K562 (cell line): Measurements from ENCODE around the gene DDIT3. TPM values are rescaled to one million over a fixed set of nuclear protein-coding genes. Genes with fewer than 3 reads are reported as not detected.

Experiments
- ATF3 ChIP-seq, 2 experiments: fragments of 450-650 bp in 1 of 2; sonication (generic) in 1 of 2; formaldehyde crosslinking in 1 of 2; IDR thresholded peaks in 1 of 2; conservative IDR thresholded peaks in 1 of 2; 2 replicates each; pipeline versions ENCODE4 v1.6.1 to v1.8.1; 2016 to 2023; ENCODE audit warnings: mild to moderate bottlenecking in 2 of 2, moderate library complexity in 2 of 2, inconsistent platforms in 1 of 2, missing genetic modification reagents in 1 of 2
- CBFA2T3 ChIP-seq: fragments of 450-650 bp; IDR thresholded peaks from 2 replicates; pipeline ENCODE4 v1.6.1; 2017
- GABPA ChIP-seq: fragments of 200-800 bp; sonication (Bioruptor generic); conservative IDR thresholded peaks from 2 replicates; pipeline ENCODE4 v1.6.1; 2016; ENCODE audit warnings: low read depth, missing genetic modification characterization, missing compliant biosample characterization
- HDAC2 ChIP-seq: fragments of 450-650 bp; IDR thresholded peaks from 2 replicates; pipeline ENCODE4 v1.6.1; 2016; ENCODE audit warnings: mild to moderate bottlenecking
- HDGF ChIP-seq: fragments of 450-650 bp; IDR thresholded peaks from 2 replicates; pipeline ENCODE4 v1.6.1; 2016
- HEY1 ChIP-seq: fragments of 250-450 bp; sonication (Bioruptor Pico); IDR thresholded peaks from 2 replicates; pipeline ENCODE4 v1.5.0; 2020; ENCODE audit warnings: mild to moderate bottlenecking, moderate library complexity, borderline replicate concordance
- MAFF ChIP-seq: IDR thresholded peaks from 2 replicates; pipeline ENCODE4 v1.6.1; 2012; ENCODE audit warnings: low read length, improper control_type of control experiment
- MEF2D ChIP-seq: conservative IDR thresholded peaks from 2 replicates; pipeline ENCODE4 v1.6.1; 2016; ENCODE audit warnings: low read depth, missing genetic modification characterization, missing compliant biosample characterization
- NFIX ChIP-seq: fragments of 250-450 bp; sonication (Bioruptor Pico); IDR thresholded peaks from 2 replicates; pipeline ENCODE4 v1.4.0; 2020; ENCODE audit warnings: low read depth, mild to moderate bottlenecking, moderate library complexity
- POLR2G ChIP-seq: fragments of 200-400 bp; formaldehyde crosslinking; IDR thresholded peaks from 2 replicates; pipeline ENCODE4 v1.6.1; 2017; ENCODE audit warnings: low read depth, mild to moderate bottlenecking, antibody characterized with exemption, low read length, moderate library complexity
- PRPF4 ChIP-seq: fragments of 200-400 bp; formaldehyde crosslinking; IDR thresholded peaks from one replicate; pipeline ENCODE4 v1.6.1; 2017; ENCODE audit warnings: low read length, low read depth, mild to moderate bottlenecking; ENCODE audit not compliant: insufficient read depth, poor library complexity, severe bottlenecking
- RBBP5 ChIP-seq: fragments of 200-600 bp; sonication (generic); IDR thresholded peaks from 2 replicates; pipeline ENCODE4 v1.6.1; 2012; ENCODE audit warnings: borderline replicate concordance, mild to moderate bottlenecking, low read length, control low read depth, inconsistent platforms; ENCODE audit not compliant: insufficient read depth, poor library complexity, severe bottlenecking
- SETDB1 ChIP-seq: IDR thresholded peaks from one replicate; pipeline ENCODE4 v1.6.1; 2012; ENCODE audit warnings: low read length, control low read depth, inconsistent platforms
- STAT5B ChIP-seq: fragments of 250-450 bp; sonication (Bioruptor Pico); IDR thresholded peaks from 2 replicates; pipeline ENCODE4 v1.8.0; 2021; ENCODE audit warnings: mild to moderate bottlenecking, inconsistent platforms
- TEAD4 ChIP-seq, 2 experiments: sonication (generic) in 1 of 2; formaldehyde crosslinking in 1 of 2; IDR thresholded peaks; 2 replicates each; pipeline versions ENCODE4 v1.6.1 to v1.8.0; 2012 to 2022; ENCODE audit warnings: borderline replicate concordance in 1 of 2, inconsistent platforms in 1 of 2, low read length in 1 of 2, mild to moderate bottlenecking in 1 of 2, missing genetic modification reagents in 1 of 2
- TGIF2 ChIP-seq: sonication (generic); formaldehyde crosslinking; IDR thresholded peaks from 2 replicates; pipeline ENCODE4 v1.8.1; 2022; ENCODE audit warnings: mild to moderate bottlenecking, missing genetic modification reagents, moderate library complexity
- THAP12 ChIP-seq: fragments of 250-450 bp; sonication (Bioruptor Pico); IDR thresholded peaks from 2 replicates; pipeline ENCODE4 v1.9.0; 2021; ENCODE audit warnings: mild to moderate bottlenecking, inconsistent platforms
- ZBTB11 ChIP-seq, 3 experiments: fragments of 200-800 bp in 1 of 3; fragments of 250-450 bp in 1 of 3; fragments of 450-650 bp in 1 of 3; sonication (Bioruptor Pico) in 1 of 3; sonication (Bioruptor generic) in 1 of 3; formaldehyde crosslinking in 1 of 3; IDR thresholded peaks; 2 replicates each; pipeline versions ENCODE4 v1.6.1 to v1.8.0; 2016 to 2022; ENCODE audit warnings: mild to moderate bottlenecking in 2 of 3, missing genetic modification characterization in 2 of 3, missing compliant biosample characterization in 1 of 3, moderate library complexity in 1 of 3
- ZNF707 ChIP-seq: fragments of 250-450 bp; sonication (Bioruptor Pico); conservative IDR thresholded peaks from 2 replicates; pipeline ENCODE4 v1.8.0; 2022; ENCODE audit warnings: inconsistent platforms, mild to moderate bottlenecking, moderate library complexity
- polyA plus RNA-seq, 8 experiments: library from polyadenylated mRNA; depleted of rRNA in 4 of 8; stranded (reverse) in 5 of 8; unstranded in 3 of 8; fragments of >200 nt; fragmentation: Nextera tagmentation in 2 of 8; fragmentation: Illumina TruSeq in 1 of 8; extraction: Ambion mirVana in 2 of 8; extraction: Trizol in 1 of 8; gene quantifications; 2 replicates each; pipeline versions ENCODE4 v1.2.1 to v1.2.3, GENCODE V29; 2011 to 2014; ENCODE audit warnings: inconsistent platforms in 1 of 8, missing spikeins in 1 of 8
- total RNA-seq, 7 experiments: library from RNA; depleted of rRNA in 6 of 7; stranded (reverse); fragments of >200 nt in 6 of 7; fragmentation: Illumina TruSeq in 2 of 7; extraction: Trizol in 2 of 7; gene quantifications; 2 replicates each; pipeline versions ENCODE4 v1.2.1 to v1.2.3, GENCODE V29; 2011 to 2021; ENCODE audit warnings: low replicate concordance in 1 of 7

The DDIT3 gene
- total and polyA plus RNA-seq, 9 of the 15 experiments (the other 6 are each of a cell fraction or from before 2014, with no cell fraction given): 59.1 to 272 (median 89.9) TPM

- TF ChIP-seq THAP12 (CRISPR knock-in tag) (no peak), POLR2G (no peak), STAT5B (CRISPR knock-in tag) (no peak), HDGF (0 out of 2 replicates have a peak, but pooled peaks have one; percentile 26), ZNF707 (CRISPR knock-in tag) (no peak), RBBP5 (peak; percentile 25), TGIF2 (CRISPR knock-in tag) (no peak), ZBTB11 (CRISPR knock-in tag; IDR thresholded peaks at IDR 0.05) (peak in 1 of 3 experiments; percentile 59; a peak in 2 of 6 replicates), SETDB1 (no peak), NFIX (CRISPR knock-in tag) (no peak), HEY1 (CRISPR knock-in tag) (no peak), TEAD4 (IDR thresholded peaks at IDR 0.05; ENCODE audit: low read length) (no peak), TEAD4 (CRISPR knock-in tag; IDR thresholded peaks at IDR 0.05; ENCODE audit: borderline replicate concordance) (no peak), MEF2D (tag) (no peak), CBFA2T3 (no peak), ATF3 (IDR thresholded peaks at IDR 0.05) (peak; percentile 44; the same call in 1 of the 2 replicates), ATF3 (CRISPR knock-in tag; conservative IDR thresholded peaks at IDR 0.05) (no peak), PRPF4 (no peak), GABPA (tag) (peak; percentile 62), HDAC2 (no peak), MAFF (no peak)
Measured at GRCh38 chr12:57477710-57478681, 42.3 kb downstream of the DDIT3 start (continued).
